Measurements from ENCODE around the gene MSRB1.

GRCh38 chr16:1913327-1914083, 29.5 kb downstream of the MSRB1 start:
- no peak for TF ChIP-seq CEBPB (IDR thresholded peaks at IDR 0.05)
- no peak for TF ChIP-seq POLR2A (IDR thresholded peaks at IDR 0.05; ENCODE audit: low read length)
- no peak for TF ChIP-seq CTCF (IDR thresholded peaks at IDR 0.05)
- no peak for TF ChIP-seq SREBF2 (IDR thresholded peaks at IDR 0.05)

All from A549 (cell line).